ENCODE results near the gene COX7A2.

The COX7A2 gene

GRCh38 chr6:75268121-75268987, 24.8 kb upstream of the COX7A2 start:
- DNase-seq (ENCODE audit: low read depth) = no peak

DNA sequence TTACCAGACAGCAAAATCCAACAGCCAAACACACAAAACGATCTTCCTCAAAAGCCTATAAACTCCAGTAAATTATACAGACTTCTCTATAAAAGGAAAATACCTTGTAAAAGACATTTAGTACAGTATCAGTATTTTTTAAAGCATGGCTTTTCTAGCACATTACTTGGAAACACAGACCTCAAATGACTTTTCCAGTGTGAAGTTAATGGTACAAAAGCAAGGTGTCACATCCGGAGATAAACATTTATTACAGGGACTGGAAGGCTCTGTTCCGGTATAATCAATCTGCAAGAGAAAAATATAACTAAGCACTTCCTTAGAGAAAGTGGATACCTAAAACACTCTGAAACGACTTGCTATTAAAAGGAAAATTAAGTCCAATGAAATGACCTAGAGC, 23.9 kb upstream of the COX7A2 start:
- DNase-seq (ENCODE audit: low read depth) = no peak

DNA sequence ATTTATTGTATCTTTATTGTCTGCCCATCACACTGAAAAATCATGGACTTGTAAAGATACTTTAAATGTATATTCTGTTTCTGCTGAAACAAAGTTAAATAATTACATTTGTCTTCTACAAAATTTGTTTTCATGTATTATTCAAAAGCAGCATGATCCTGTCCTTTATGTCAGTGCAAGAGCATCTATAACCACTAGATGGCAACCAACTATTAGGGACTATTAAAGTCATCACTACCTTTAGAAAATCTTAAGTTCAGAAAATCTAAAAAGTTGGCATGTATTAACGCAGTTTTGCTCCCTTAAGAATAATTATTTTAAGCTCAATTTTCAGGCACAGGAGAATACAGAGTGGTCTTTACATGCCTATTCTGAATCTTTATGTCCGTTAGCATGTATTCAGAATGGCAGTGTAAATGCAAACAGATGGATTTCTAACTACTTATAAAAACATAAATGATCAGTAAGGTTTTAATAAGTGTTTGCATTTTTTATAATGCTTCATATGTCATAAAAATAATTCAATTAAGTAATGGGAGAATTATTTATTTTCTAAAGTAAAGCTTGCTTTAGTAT, 23.2 kb upstream of the COX7A2 start:
- no peak for DNase-seq (ENCODE audit: low read depth)

DNA sequence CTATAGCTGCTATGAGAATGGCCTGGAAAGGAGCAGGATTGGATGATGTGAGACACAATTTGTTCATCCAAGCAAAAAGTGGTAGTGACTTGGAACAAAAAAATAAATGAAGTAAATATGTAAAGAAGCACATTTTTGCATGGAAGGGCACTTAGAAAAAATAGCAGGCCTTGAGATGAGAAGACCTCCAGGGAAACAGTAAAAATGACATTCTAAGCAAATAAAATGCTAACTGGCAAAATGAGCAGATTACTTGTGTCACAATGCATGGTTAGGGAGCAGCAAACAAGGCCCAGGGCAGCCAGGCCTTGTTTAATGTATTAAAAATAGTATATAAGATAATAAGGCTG, 19.8 kb upstream of the COX7A2 start:
- no peak for DNase-seq (ENCODE audit: low read depth)

DNA sequence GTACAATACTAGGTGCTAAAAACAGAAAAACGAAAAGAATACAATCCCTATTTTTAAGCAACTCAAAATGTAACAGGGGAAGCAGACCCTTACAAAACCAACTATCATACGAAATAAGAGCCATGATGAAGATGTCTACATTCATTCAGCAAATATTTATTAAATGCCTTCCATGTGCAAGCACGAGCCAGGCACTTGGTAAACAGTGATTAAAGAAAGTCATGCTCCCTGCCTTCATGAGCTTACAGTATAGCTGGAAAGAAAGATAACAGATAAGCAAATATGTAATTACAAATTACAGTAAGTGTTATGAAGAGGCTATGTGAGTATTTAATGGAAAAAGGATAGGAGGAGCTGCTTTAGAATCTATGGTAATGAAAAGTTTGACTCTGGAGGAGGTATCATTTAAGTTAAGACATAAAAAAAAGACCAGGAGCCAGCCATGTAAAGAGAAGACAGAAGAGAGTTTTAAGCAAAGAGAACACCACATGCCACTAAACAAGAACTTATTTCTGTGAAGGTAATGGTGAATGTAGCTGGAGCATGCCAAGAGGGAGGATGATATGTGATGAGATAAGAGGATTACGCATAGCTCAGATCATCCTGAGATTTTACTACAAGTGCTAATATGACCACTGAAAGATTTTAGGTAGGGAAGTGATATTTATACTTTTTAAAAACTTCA, 19.3 kb upstream of the COX7A2 start:
- no peak for DNase-seq (ENCODE audit: low read depth)

- no peak for DNase-seq (ENCODE audit: low read depth)
Measured at GRCh38 chr6:75261299-75261698, 17.7 kb upstream of the COX7A2 start.

GRCh38 chr6:75257343-75258087, 13.9 kb upstream of the COX7A2 start:
- DNase-seq (ENCODE audit: low read depth) = no peak

- no peak for DNase-seq (ENCODE audit: low read depth)
Measured at GRCh38 chr6:75250552-75250951, 7.0 kb upstream of the COX7A2 start.

GRCh38 chr6:75249837-75250236, 6.2 kb upstream of the COX7A2 start:
- no peak for DNase-seq (ENCODE audit: low read depth)

DNA sequence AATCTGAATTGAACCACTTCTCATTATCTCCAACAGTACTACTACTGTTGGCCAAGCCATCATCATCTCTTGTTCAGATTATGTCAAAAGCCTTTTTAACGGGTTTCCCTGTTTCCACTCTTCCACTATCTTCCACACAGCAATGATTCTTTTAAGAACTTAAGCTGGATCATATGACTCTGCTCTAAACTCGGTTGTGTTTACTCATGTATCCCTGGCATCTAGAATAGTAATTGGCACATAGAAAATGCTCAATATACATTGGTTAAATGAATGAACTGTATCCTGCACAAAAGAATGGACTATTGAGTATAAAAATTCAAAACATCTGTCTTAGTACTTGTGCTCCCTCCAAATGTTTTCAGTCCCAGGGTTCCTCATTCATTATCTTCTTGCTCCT, 2.8 kb upstream of the COX7A2 start:
- DNase-seq (ENCODE audit: low read depth) = no peak

GRCh38 chr6:75244063-75244584, 523 bp upstream of the COX7A2 start:
- no peak for DNase-seq (ENCODE audit: low read depth)

DNA sequence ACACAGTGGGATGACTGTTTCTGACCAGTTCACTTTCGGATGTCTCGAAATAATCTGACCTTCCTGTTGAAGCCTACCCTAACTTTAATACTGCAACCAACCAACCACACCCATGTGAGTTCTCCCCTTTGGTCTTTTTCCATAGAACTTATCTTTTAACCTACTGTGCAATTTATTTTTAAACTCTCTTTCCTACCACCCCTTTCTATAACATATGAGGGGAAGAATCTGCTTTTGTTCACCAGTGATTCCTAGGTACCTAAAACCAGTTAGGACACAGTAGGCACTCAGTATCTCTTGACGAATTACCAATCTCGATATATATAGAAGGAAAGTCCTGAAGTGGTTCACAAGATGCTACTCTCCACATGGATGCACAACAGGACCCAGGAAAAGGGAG, 7.0 kb downstream of the COX7A2 start:
- DNase-seq (ENCODE audit: low read depth) = no peak

GRCh38 chr6:75235271-75235670, 8.3 kb downstream of the COX7A2 start:
- DNase-seq (ENCODE audit: low read depth) = no peak

DNA sequence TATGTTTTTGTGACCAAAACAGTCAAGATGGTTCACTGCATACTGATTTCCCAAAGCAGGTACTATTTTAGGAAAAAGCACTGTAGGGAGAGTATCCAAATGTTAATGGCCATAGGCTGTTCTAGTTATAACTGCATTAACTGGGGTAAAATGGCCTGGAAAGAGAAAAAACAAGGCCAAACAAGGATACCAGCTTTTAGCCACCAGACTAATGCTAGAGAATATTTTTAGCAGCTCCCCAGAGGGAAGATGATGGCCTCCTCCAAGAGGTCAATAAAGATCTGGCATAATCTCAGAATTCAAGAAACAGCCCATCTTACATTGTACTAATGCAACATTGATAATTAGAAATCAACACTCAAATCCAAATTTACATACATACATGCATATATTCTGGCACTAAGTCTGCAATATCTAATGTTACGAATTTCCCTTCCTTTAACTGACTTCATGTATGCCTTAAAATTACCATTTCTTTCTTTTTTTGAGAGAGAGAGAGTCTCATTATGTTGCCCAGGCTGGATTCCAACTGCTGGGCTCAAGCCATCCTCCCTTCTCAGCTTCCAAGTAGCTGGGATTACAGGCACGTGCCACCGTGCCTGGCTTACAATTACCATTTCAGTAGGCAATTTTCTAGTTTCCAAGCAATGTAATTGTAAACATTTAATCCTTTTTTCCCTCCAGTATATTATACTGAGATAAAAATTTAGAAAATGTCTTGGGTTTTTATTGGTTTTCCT, 9.3 kb downstream of the COX7A2 start:
- DNase-seq (ENCODE audit: low read depth) = no peak

- no peak for DNase-seq (ENCODE audit: low read depth)
Measured at GRCh38 chr6:75233092-75233615, 10.4 kb downstream of the COX7A2 start.

DNA sequence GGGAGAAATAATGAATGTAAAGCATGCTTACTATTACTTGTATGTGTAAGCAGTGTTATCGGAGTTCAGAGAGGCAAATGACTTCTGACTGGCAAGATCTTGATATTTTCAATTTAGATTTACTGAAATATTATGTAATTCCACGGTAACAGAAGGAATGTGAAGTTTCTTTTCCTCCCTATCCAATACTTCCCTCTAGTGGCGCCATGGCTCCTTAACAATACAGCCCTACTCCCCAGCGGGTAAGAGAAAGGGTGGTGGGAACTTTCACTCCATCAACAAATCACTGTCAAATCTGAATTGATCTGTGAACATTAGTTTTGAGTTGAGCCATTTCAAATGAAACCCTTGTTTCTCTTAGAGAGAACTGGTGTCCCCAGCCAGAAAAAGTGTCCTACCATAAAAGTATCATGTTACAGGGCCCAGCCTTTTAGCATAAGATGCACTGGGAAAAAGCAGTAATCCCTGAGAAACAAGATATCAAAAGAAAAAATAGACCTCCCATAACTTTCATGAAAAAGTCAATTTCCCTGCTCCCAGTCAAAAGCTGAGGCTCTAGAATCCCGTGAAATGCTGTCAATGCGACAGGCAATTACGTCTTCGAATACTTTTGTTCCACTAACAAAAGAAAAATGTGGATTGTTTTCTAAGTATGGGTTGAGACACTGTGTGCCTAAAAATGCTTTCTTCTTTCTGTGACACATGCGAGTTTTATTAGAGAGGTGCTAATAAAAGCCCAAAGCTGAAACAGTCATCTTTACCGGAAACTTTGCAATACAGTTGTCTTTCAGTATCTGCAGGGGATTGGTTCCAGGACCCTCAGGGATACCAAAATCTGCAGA, 12.9 kb downstream of the COX7A2 start:
- DNase-seq (ENCODE audit: low read depth) = no peak

- no peak for DNase-seq (ENCODE audit: low read depth)
Measured at GRCh38 chr6:75224303-75224926, 19.2 kb downstream of the COX7A2 start.

DNA sequence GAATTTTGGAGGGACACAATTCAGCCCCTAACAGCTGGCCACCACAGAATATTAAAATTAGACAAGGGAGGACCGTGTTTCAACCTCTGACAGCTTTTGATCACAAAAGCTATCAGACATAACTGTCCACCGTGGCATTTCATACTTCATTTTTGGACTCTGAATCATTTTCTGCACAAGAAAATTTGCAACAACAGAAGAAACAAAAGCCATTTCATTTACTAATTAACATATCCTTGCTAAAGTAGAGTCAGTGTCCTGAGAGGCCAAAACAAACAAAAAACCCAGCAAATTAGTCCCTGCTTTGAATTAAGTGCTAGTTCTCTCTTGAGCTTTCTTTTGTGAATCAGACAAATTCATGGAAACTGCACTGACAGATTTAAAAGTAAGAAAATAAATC, 20.2 kb downstream of the COX7A2 start:
- DNase-seq (ENCODE audit: low read depth) = no peak

GRCh38 chr6:75222261-75222660, 21.3 kb downstream of the COX7A2 start:
- no peak for DNase-seq (ENCODE audit: low read depth)

GRCh38 chr6:75221116-75221515, 22.5 kb downstream of the COX7A2 start:
- no peak for DNase-seq (ENCODE audit: low read depth)
